Measurements from ENCODE around the gene MRGPRF.
"Not testable (repeated sequence)": the region's sequence is repeated elsewhere in the genome, so short reads cannot be mapped to it uniquely, and the experiment has no call there.

MRGPRF gene

GRCh38 chr11:69002110-69002569, 10.9 kb downstream of the MRGPRF start:
- DNase-seq: no peak

GRCh38 chr11:69001243-69002081, 11.6 kb downstream of the MRGPRF start:
- DNase-seq: no peak

GRCh38 chr11:69000831-69001242, 12.2 kb downstream of the MRGPRF start:
- DNase-seq: no peak

- no peak for DNase-seq
Observed at GRCh38 chr11:69000391-69000790, 12.7 kb downstream of the MRGPRF start.

DNA sequence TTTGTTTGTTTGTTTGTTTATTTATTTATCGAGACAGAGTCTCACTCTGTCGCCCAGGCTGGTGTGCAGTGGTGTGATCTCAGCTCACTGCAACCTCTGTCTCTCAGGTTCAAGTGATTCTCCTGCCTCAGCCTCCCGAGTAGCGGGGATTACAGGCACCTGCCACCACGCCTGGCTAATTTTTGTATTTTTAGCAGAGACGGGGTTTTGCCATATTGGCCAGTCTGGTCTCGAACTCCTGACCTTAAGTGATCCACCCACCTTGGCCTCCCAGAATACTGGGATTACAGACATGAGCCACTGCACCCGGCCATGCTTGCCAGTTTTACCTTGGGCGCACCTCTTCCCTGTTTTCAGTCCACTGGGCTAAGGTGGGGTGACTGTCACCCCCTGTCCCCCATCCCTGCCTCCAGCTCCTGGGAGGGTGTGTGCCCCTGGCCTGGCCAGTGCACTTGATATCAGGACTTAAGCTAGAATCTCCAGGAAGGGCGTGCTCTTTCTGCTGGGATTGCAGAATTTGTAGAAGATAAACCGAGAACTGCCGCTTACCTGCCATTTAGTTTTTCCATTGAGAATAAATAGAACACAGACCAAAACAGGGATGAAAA, 13.2 kb downstream of the MRGPRF start:
- not testable (repeated sequence) for DNase-seq

DNA sequence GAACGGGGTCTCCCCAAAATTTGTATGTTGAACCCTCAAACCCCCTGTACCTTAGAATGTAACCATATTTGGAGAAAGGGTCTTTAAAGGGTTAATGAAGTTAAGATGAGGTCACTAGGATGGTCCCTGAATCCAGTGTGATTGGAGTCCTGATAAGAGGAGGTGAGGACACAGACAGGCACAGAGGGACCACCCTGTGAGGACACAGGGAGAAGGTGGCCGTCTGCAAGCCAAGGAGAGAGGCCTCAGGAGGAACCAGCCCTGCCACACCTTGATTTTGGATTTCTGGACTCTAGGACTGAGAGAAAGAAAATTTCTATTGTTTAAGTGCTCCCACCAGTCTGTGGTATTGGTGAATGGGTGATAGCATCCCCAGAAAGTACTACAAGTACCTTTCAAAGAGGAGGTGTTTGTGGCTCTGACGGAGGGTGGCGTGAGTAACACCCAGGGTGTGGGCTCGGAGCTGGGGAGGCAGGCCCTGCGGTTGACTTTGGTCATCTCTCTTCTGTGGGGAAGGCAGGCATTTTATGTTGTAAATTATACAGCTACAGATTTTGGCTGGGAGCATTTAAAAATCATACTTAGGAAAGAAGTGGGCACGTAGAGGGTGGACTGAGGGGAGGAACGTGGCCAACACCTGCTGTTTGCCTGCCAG, 13.8 kb downstream of the MRGPRF start:
- DNase-seq: no peak

DNA sequence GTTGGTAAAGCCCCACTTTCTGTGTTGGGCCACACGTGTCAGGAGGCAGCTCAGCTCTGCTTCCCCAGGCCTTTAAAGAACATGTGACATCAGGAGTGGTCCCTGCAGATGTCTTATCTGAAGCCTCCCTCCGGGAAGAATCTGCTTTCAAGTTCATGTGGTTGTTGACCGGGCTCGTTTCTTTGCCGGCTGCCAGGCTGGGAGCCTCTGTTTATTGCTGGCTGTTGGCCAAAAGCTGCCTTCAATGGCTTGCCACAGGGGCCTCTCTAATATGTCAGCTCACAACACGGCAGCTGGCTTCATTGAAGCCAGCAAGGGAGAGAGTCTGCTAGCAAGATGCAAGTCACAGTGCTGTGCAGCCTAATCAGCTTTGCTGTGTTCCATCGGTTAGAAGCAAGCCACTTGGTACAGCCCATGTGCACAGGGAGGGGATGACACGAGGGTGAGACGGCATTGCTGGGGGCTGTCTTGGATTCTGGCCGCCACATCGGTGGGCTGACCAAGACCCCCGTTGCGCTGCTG, 14.6 kb downstream of the MRGPRF start:
- DNase-seq: no peak

GRCh38 chr11:68997995-68998348, 15.1 kb downstream of the MRGPRF start:
- no peak for DNase-seq

- no peak for DNase-seq
Observed at GRCh38 chr11:68997124-68997994, 15.7 kb downstream of the MRGPRF start.

DNA sequence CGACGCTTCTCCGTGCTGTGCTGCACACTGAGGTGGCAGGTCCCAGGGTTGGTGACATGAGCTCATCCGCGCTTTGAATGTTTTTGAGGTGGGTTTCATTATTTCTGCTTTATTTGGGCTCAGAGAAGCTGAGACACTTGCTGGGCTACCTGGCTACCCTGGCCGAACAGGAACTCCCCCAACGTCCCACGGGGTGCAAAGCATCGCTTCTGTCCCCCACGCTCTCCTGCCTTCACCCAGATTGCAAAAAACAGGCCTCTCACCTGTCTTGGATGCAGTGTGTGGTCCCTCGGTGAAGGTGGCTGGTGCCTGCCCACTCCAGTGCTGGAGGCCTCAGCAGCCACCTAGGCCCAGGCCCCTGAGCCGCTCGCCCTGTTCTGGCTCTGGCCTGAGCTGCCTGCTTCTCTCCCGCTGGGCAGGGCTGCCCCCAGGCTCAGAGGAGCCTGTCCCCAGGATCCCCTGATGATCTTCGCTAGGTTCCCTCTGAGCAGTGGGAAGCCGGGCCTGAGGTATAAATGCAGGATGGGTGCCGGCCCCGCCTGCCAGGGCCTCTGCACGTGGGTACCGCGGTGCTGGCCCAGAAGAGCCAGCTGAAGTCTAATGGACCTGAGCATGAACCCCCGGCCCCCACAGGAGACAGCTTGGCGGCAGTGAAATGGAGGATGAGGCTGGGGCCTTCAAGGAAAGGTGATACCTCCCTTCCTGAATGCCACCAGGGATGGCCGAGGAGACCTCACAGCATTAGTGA, 16.5 kb downstream of the MRGPRF start:
- no peak for DNase-seq

- DNase-seq: no peak
Observed at GRCh38 chr11:68994894-68995285, 18.2 kb downstream of the MRGPRF start.

DNA sequence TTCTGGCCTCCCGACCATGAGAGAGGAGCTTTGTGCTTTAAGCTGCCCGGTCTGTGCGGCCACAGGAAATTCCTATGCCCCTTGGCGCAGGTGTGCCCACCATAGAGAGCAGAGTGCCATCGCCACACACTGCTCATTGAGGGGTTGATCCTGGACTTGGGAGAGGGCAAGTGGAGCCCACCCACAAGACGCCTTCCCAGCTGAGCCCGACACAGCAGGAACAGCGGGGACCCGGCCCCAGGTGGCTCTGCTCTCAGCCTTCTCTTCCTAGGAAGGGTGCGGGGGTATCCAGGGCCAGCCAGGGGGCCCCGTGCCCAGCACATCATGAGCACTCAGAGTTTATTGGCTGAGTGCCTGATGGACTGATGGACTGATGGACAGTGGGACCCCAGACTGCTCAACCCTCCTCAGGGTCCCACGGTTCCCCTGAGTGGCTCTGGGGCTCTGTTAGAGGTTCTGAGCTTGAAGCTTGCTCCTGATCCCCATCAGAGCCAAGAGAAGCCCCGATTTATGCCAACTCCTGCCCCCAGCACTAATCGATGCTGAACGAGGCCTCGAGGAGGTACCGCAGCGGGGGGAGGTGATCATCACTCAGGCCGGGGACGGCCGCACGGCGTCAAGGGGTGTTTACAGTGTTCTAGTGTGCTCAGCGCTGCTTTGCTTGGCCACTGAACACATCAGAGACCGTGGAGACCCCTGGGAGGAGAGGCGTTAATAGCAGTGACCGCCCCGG, 18.7 kb downstream of the MRGPRF start:
- DNase-seq: no peak

DNA sequence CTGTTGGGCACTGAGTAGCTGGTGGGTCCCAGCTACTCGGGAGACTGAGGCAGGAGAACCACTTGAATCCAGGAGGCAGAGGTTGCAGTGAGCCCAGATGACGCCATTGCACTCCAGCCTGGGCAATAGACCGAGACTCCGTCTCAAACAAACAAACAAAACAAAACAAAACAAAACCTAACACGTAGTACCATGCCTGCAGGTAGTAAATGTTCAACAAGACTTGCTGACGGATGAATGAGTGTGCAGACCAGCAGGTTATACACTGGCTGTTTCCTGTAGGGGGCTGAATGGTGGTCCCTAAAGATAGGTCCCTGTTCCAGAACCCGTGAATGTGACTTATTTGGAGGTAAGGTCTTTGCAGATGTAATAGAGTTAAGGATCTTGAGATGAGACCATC, 19.5 kb downstream of the MRGPRF start:
- no peak for DNase-seq

DNA sequence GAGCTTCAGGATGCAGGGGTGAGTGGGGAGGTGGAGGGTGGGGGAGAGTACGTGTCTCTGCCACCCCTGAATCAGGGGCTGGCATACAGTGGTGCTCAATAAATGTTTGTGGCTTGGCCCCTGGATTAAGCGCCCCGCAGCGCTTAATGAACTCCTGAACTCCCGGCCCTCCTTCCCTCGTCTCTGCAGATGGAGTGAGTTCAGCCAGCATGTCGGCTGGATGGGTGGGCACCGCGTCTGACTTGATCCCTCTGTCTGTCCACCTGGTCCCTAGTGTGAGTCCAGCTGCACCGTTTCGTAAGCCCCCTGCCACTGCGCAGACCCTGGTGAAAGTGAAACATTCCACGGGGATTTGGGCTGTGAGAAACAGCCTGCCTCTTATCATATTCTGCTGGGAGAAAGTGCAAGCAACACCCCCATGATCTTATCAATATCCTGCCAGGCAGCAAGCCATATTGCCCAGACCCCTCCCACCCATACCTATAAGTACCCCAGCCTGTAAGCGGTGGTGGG, 20.2 kb downstream of the MRGPRF start:
- no peak for DNase-seq

DNA sequence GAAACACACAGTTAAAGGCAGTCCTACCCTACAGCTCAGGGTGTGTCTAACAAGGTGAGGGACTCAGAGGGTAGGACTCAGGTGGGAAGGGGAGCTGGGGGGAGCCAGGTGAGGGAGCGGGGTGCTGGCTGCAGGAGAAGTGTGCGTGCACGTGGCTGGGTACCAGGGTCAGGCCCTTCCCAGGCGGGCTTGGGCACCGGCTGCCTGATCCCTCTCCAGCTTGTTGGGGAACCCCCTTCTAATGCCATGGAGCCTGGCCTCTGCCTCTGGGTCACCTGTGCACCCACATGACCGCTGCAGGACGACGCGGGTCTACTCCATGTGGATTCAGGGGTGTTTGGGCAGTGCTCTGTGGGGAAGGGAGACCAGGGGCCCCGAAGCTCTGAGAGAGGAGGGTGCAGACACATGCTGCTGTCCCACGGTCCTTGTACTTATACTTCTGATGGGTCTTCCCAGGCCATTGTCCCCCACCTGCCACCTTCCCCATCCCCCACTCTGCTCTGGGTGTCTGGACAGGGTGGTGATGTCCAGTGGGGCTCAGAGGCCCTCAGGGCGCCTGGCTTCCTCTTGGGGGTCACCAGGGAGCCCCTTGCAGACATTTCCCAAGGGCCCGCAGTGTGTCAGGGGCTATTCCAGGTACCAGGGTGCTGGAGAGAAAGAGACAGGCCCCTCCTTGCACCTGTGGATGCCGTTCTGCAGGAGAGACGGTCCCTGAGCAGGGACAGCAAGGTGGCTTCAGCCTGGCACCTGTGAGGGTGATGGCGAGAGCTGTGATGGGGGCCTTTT, 21.9 kb downstream of the MRGPRF start:
- no peak for DNase-seq

DNA sequence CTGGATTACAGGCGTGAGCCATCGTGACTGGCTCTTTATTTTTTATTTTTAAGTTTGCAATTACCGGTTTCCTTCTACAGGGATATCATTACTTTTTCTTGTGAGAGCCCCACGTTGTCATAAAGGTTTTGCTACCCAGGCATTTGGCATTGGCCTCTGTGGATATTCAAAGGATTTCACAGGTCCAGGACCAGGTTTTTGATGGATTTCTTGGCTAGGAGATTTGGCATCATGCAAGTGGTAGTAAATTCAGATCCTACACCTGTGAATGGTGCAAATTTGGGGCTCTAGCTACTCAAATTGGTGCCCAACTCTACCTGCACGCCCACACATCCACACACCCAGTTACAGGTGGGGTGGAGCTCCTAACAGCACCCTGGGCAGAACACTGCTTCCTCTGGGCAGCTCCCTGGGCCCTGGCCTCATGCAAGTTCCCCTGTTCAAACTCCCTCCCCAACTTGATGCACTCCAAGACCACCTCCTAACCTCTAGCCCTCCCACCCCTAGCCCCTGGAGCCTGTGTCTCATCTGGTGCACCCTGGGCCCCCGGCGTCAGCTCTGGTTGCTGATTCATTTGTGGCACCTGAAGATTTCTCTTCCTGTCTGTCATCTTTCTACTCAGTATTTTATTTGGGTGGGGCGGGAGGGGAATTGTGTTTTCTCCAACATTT, 23.0 kb downstream of the MRGPRF start:
- DNase-seq: no peak

DNA sequence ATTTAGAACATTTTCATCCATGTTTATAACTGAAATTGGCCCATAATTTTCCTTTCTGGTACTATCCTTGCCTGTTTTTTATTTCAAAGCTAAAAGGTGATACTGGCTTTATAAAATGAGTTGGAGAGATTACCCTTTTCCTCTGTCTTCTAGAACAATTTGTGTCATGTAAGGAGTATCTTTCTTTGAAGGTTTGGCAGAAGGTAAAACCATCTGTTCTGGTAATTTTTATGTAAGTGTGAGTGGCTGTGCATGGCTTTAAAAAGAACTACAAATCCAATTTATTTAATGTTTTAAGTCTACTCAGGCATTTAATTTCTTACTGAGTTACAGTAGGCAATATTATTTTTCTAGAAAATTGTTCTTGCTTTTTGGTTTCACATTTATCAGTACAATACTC, 24.6 kb downstream of the MRGPRF start:
- no peak for DNase-seq

DNA sequence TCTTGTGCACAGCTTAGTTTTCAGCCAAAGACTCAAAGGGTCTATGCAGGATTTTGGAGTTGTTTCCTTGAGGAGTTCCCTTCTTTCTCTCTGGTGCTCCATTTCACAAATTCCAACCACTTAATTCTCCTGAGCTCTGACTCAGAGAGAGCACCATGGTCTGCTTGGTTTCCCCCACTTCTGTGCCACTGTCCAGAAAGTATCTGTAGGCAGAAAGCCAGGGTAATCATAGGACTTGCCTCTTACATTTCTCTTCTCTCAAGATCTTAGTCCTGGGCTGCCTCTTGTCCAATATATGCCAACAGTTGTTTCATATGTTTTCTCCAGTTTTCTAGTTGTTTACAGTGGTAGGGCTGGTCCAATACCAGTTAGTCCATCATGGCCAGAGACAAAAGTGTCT, 25.8 kb downstream of the MRGPRF start:
- DNase-seq: no peak

DNA sequence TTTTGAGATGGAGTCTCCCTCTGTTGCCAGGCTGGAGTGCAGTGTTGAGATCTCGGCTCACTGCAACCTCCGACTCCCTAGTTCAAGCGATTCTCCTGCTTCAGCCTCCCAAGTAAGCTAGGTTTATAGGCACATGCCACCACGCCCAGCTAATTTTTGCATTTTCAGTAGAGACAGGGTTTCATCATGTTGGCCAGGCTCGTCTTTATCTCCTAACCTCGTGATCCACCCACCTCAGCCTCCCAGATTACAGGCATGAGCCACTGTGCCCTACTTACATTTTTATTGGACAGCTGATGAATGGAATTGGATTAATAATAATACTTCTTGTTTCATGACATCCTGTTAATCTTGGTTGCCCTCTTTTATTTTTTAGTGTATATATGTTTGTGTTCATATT, 29.2 kb downstream of the MRGPRF start:
- DNase-seq: no peak

GRCh38 chr11:68982134-68982533, 30.9 kb downstream of the MRGPRF start:
- DNase-seq: no peak

Measured in NCI-H187 treated with DMSO at 0.1 percent for 48 hours (cell line).